Measurements from ENCODE around the gene TMEM52B. TPM values are rescaled to one million over a fixed set of nuclear protein-coding genes. Genes with fewer than 3 reads are reported as not detected.

The TMEM52B gene
- total and polyA plus RNA-seq, 7 donors: 0.12 to 1.2 TPM; not detected in 5

DNA sequence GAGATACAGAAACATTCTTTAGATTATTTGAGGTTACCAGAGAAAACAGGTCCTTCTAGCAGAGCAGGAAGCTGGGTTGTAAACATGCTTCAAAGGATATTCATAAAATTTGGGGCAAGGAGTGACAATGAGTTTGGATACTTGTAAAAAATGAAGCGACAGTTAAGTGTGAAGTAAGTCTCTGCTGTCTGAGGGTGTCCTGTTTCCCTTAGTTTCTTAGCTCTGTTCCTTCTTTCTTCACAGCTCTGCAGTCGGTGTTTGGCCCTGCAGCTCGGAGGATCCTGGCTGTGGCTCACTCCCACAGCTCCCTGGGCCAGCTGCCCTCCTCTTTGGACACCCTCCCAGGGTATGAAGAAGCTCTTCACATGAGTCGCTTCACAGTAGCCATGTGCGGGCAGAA, 10.8 kb downstream of the TMEM52B start:
- Histone ChIP-seq H3K4me3 (no peak overlapping the region), H3K36me3 (no peaks in the 10 kb centered on the region), H3K27me3 (no peaks in the 10 kb centered on the region), H3K27ac (peak overlapping the region in 3 of 4 donors; percentile 29 to 57 (median 35)), H3K4me1 (peaks cover 0 to 27% (median 7%) of the 10 kb centered on the region in 4 donors), H3K9me3 (no peaks in the 10 kb centered on the region)
- WGBS, 2 donors: 71% methylated on average over 5 of the region's 5 CpGs
- no peak for TF ChIP-seq POLR2A (IDR thresholded peaks at IDR 0.05)
- peak in 1 of 4 donors; percentile 27 for TF ChIP-seq POLR2AphosphoS5 (IDR thresholded peaks at IDR 0.05)
- peak; percentile 76 for DNase-seq
- intact Hi-C loops (cut with DNase I): loop anchor here (1.0 kb wide), 1 partner anchor 36 kb away; no protein-coding TSS in a partner anchor

DNA sequence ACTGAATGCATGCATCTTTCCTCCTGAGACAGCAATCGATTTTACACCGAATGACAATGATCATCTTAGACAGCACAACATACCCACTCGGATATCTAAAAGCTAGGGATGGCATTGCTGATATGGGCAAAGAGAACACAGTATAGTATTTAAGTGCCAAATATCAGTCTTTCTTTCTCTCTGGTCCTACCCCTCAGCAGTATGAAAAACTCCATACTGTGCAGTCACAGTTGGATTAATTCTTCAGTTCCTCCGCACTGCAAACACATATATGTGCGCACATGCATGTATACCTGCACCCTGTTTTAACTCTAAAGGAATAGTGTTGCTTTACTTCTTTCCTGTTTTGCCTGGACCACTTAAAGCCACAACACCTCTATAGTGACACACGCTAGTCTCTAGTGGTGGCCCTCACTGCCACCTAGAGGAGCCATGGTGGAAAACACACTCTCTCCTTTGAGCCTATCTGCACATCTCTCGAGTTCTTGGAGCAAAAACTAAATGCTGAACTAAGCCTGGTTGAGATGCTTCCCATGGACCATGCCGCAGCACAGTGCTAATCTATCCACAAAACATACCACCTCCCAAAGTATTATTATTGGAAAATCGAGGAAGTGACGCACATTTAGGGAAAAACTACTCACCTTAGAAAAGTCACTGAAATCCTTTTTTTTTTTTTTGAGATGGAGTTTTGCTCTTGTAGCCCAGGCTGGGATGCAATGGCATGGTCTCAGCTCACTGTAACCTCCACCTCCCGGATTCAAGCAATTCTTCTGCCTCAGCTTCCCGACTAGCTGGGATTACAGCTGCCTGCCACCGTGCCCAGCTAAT, 11.9 kb downstream of the TMEM52B start:
- 44 to 51% methylated on average over 13 of the region's 13 CpGs for WGBS, 2 donors
- peak; percentile 19 to 76 (median 62) for TF ChIP-seq CTCF (IDR thresholded peaks at IDR 0.05)
- no peak for TF ChIP-seq POLR2A (IDR thresholded peaks at IDR 0.05)
- H3K9me3 ChIP-seq: no peaks in the 10 kb centered on the region
- peaks cover 0 to 24% (median 5%) of the 10 kb centered on the region in 4 donors for H3K4me1 ChIP-seq
- H3K27ac ChIP-seq: peak overlapping the region in 2 of 4 donors; percentile 57 to 60
- H3K4me3 ChIP-seq: no peak overlapping the region
- DNase-seq: peak; percentile 79
- intact Hi-C loops (cut with DNase I): loop anchor here (1.0 kb wide), 1 partner anchor 37 kb away; no protein-coding TSS in a partner anchor
- H3K36me3 ChIP-seq: no peaks in the 10 kb centered on the region
- no peaks in the 10 kb centered on the region for H3K27me3 ChIP-seq

GRCh38 chr12:10191865-10192264, 13.0 kb downstream of the TMEM52B start:
- no peak for DNase-seq
- Histone ChIP-seq H3K27ac (peak overlapping the region in 2 of 4 donors; percentile 0 to 60), H3K4me3 (no peak overlapping the region), H3K36me3 (no peaks in the 10 kb centered on the region), H3K27me3 (no peaks in the 10 kb centered on the region), H3K4me1 (peaks cover 0 to 18% (median 3%) of the 10 kb centered on the region in 4 donors), H3K9me3 (no peaks in the 10 kb centered on the region)
- WGBS, 2 donors: 30 to 47% methylated on average over 2 of the region's 2 CpGs
- TF ChIP-seq POLR2A (IDR thresholded peaks at IDR 0.05): no peak
- TF ChIP-seq CTCF (IDR thresholded peaks at IDR 0.05): no peak
- TF ChIP-seq POLR2AphosphoS5 (IDR thresholded peaks at IDR 0.05): no peak
- TF ChIP-seq EP300 (IDR thresholded peaks at IDR 0.05): no peak
- intact Hi-C loops (cut with DNase I): no loop called here

DNA sequence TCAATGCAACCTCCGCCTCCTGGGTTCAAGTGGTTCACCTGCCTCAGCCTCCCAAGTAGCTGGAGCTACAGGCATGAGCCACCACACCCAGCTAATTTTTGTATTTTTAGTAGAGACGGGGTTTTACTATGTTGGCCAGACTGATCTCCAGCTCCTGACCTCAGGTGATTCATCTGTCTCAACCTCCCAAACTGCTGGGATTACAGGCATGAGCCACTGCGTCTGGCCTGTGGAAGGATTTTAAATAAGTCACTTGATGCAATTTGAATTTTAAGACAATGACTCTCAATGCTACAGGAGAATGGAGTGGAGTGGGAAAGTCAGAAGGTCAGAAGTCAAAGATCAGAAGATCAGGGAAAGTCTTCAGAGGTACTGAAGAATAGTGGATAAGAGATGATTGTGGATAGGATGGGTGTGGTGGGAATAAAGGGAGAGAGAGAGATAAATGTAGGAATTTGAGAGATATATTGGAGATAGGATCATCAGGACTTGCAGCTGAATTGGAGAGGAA, 15.4 kb downstream of the TMEM52B start:
- no peaks in the 10 kb centered on the region for H3K36me3 ChIP-seq
- 86 to 93% methylated on average over 3 of the region's 3 CpGs for WGBS, 2 donors
- no peaks in the 10 kb centered on the region for H3K27me3 ChIP-seq
- H3K9me3 ChIP-seq: no peaks in the 10 kb centered on the region
- DNase-seq: no peak
- peaks cover 0 to 18% (median 3%) of the 10 kb centered on the region in 4 donors for H3K4me1 ChIP-seq
- intact Hi-C loops (cut with DNase I): no loop called here
- no peak overlapping the region for H3K4me3 ChIP-seq
- TF ChIP-seq POLR2A (IDR thresholded peaks at IDR 0.05) (no peak), EP300 (IDR thresholded peaks at IDR 0.05) (no peak), POLR2AphosphoS5 (IDR thresholded peaks at IDR 0.05) (no peak), CTCF (IDR thresholded peaks at IDR 0.05) (no peak)
- H3K27ac ChIP-seq: no peak overlapping the region

- intact Hi-C loops (cut with DNase I): no loop called here
- no peaks in the 10 kb centered on the region for H3K36me3 ChIP-seq
- H3K9me3 ChIP-seq: no peaks in the 10 kb centered on the region
- no peak overlapping the region for H3K4me3 ChIP-seq
- no peaks in the 10 kb centered on the region for H3K27me3 ChIP-seq
- no peak overlapping the region for H3K27ac ChIP-seq
- WGBS, 2 donors: 56 to 72% methylated on average over 10 of the region's 10 CpGs
- H3K4me1 ChIP-seq: peaks cover 0 to 6% (median 0%) of the 10 kb centered on the region in 4 donors
- TF ChIP-seq CTCF (IDR thresholded peaks at IDR 0.05) (no peak), POLR2AphosphoS5 (IDR thresholded peaks at IDR 0.05) (no peak), POLR2A (IDR thresholded peaks at IDR 0.05) (no peak), EP300 (IDR thresholded peaks at IDR 0.05) (no peak)
- no peak for DNase-seq
Observed at GRCh38 chr12:10196210-10196609, 17.4 kb downstream of the TMEM52B start.
